ENCODE results near the gene PPP2R5D.

PPP2R5D gene

DNA sequence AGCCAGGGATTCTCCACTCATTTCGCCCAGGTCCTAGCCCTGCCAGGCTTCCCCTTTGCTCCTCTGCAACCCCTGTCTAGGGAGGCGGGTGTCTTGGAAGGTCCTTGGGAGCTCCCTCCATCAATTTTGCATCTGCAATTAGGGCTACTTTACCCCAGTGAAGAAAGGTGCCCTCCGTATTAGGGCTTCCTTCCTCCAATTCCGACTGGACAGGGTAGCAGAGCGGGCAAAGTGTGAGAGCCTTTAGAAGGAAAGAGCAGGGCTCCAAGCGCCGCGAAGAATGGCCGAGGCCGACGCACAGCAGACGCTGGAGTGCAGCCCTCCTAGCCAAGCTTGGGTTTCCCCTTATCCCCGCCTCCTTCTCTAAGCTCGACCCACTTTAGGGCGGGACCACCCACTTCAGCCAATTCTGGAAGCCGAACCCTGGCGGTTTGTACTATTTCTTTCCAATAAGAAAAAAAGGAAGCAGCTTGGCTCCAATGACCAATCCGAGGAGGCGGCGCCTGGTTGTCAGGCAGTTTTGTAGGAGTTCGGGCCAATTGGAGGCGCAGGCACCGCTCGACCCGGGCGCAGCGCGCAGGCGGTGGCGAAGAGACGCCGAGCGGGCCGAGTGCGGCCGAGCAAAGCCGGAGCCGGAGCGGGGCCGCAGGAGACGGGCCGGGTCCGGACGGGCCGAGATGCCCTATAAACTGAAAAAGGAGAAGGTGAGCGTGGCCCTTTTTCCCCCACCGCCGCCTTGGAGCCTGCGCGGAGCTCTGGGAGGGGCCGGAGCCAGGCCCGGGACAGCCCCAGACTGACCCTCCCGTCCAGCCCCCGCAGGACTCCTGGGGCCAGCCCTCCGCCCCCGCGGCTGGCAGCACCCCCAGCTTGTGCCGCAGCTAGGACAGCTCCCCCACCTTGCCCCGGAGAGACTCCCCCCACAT is at the start of gene PPP2R5D:
Gene PPP2R5D, plus strand, starts transcription at position 570 of the 923 bp plus-strand sequence. Its CDS starts 108 bp downstream, at position 678.
- TF ChIP-seq GATA2 (IDR thresholded peaks at IDR 0.05; ENCODE audit: low read depth, low read length), result no peak
- no peak for TF ChIP-seq GATA3 (IDR thresholded peaks at IDR 0.05; ENCODE audit: low read depth, low read length)

- TF ChIP-seq GATA3 (IDR thresholded peaks at IDR 0.05; ENCODE audit: low read depth, low read length) (no peak), GATA2 (IDR thresholded peaks at IDR 0.05; ENCODE audit: low read depth, low read length) (no peak)
These were observed 49.0 kb upstream of the PPP2R5D start for GRCh38 chr6:42935322-42935721.

DNA sequence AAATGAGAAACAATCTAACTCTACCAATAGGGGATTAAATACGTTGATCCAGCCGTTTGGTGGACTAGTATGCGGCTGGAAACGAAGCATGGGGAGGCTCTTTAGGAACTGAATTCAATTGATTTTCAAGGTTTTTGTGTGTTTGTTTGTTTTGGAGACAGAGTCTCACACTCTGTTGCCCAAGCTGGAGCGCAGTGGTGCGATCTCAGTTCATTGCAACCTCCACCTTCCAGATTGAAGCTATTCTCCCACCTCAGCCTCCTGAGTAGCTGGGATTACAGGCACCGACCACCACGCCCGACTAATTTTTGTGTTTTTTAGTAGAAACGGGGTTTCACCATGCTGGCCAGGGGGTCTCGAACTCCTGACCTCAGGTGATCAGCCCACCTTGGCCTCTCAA is 48.0 kb upstream of the PPP2R5D start:
- TF ChIP-seq GATA2 (IDR thresholded peaks at IDR 0.05; ENCODE audit: low read depth, low read length) (no peak), GATA3 (IDR thresholded peaks at IDR 0.05; ENCODE audit: low read depth, low read length) (no peak)

- no peak for TF ChIP-seq GATA3 (IDR thresholded peaks at IDR 0.05; ENCODE audit: low read depth, low read length)
- no peak for TF ChIP-seq GATA2 (IDR thresholded peaks at IDR 0.05; ENCODE audit: low read depth, low read length)
These were observed 46.6 kb upstream of the PPP2R5D start for GRCh38 chr6:42937548-42938427.

DNA sequence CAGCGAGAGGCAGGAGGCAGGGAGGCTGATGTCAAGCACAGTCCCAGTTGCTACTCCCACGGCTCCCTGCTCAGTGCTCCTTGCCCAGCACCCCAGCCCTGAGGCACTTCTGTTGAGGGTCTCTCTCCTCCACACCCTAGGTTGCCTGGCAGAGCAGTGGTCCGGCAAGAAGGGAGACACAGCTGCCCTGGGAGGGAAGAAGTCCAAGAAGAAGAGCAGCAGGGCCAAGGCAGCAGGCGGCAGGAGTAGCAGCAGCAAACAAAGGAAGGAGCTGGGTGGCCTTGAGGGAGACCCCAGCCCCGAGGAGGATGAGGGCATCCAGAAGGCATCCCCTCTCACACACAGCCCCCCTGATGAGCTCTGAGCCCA is 46.0 kb upstream of the PPP2R5D start:
- TF ChIP-seq GATA2 (IDR thresholded peaks at IDR 0.05; ENCODE audit: low read depth, low read length), result no peak
- no peak for TF ChIP-seq GATA3 (IDR thresholded peaks at IDR 0.05; ENCODE audit: low read depth, low read length)

GRCh38 chr6:42938987-42939809 is 45.2 kb upstream of the PPP2R5D start:
- TF ChIP-seq GATA2 (IDR thresholded peaks at IDR 0.05; ENCODE audit: low read depth, low read length) (no peak), GATA3 (IDR thresholded peaks at IDR 0.05; ENCODE audit: low read depth, low read length) (no peak)

DNA sequence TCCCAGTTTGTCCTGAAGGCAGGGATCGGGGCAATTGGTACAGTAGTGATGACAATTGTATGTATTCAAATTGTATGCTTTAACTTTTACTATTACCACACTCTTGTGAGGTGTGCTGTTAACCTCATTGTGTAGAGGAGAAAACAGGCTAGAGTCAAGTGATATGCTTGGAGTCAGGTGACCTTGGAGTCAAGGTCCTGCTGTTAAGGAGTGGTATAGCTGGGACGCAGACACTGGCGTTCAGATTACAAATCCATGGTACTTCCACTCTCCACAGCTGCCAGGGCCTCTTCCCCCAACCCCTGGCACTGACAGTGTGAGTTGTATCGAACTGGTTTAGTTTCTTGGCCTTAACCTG is 44.6 kb upstream of the PPP2R5D start:
- TF ChIP-seq GATA3 (IDR thresholded peaks at IDR 0.05; ENCODE audit: low read depth, low read length), result no peak
- no peak for TF ChIP-seq GATA2 (IDR thresholded peaks at IDR 0.05; ENCODE audit: low read depth, low read length)

- TF ChIP-seq GATA3 (IDR thresholded peaks at IDR 0.05; ENCODE audit: low read depth, low read length), result no peak
- no peak for TF ChIP-seq GATA2 (IDR thresholded peaks at IDR 0.05; ENCODE audit: low read depth, low read length)
These were observed 43.8 kb upstream of the PPP2R5D start for GRCh38 chr6:42940493-42941045.

- TF ChIP-seq GATA3 (IDR thresholded peaks at IDR 0.05; ENCODE audit: low read depth, low read length) (no peak), GATA2 (IDR thresholded peaks at IDR 0.05; ENCODE audit: low read depth, low read length) (no peak)
These were observed 41.9 kb upstream of the PPP2R5D start for GRCh38 chr6:42942444-42942843.

DNA sequence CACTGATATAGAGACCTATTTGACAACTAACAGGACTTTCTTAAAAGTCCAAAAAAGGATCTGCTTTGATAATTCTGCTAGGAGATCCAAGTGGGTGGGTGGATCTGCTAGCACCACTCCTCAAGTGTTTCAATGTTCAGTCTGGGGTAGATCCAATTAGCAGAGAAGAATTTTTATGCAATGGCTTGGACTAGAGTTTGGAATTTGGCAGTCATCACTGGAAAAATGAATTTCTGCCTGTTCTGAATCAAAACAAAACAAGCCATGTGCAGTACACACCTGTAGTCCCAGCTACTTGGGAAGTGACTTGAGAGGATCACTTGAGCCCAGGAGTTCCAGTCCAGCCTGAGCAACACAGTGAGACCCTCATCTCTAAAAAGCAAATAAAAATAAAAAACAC is 36.4 kb upstream of the PPP2R5D start:
- TF ChIP-seq GATA3 (IDR thresholded peaks at IDR 0.05; ENCODE audit: low read depth, low read length) (no peak), GATA2 (IDR thresholded peaks at IDR 0.05; ENCODE audit: low read depth, low read length) (no peak)

DNA sequence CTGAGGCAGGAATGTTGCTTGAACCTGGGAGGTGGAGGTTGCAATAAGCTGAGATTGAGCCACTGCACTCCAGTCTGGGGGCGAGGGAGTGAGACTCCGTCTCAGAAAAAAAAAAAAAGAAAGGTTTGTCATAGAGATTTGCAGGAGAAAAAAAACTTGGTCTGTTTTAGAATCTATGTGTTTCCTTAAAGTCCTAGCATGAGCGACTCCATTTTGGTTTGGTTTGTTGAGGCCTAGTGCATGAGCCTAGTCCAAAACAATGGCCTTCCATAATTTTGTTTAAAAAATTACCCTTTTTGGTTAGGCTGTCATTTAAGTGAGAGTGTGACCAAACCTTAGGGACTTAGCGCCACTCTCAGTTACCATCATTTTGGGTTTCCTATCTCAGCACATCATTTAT is 32.0 kb upstream of the PPP2R5D start:
- TF ChIP-seq GATA2 (IDR thresholded peaks at IDR 0.05; ENCODE audit: low read depth, low read length), result no peak
- no peak for TF ChIP-seq GATA3 (IDR thresholded peaks at IDR 0.05; ENCODE audit: low read depth, low read length)

- TF ChIP-seq GATA3 (IDR thresholded peaks at IDR 0.05; ENCODE audit: low read depth, low read length), result no peak
- no peak for TF ChIP-seq GATA2 (IDR thresholded peaks at IDR 0.05; ENCODE audit: low read depth, low read length)
These were observed 26.2 kb upstream of the PPP2R5D start for GRCh38 chr6:42958125-42958524.

GRCh38 chr6:42959917-42960242 is 24.5 kb upstream of the PPP2R5D start:
- TF ChIP-seq GATA3 (IDR thresholded peaks at IDR 0.05; ENCODE audit: low read depth, low read length) (no peak), GATA2 (IDR thresholded peaks at IDR 0.05; ENCODE audit: low read depth, low read length) (no peak)
